Mesenchymal stem cell (in vitro differentiated cells and primary cell): ENCODE measurements around the gene SLC4A1AP.
A peak's percentile ranks its signal among the peaks of the same experiment; 100 is the strongest.

ENCODE experiments used
- DNase-seq: peaks from one replicate; pipeline ENCODE4 v3.0.0-alpha.2; 2013
- H2AFZ ChIP-seq: one replicate; pipeline ENCODE4 v1.6.1; 2013; ENCODE audit warnings: low read depth, mild to moderate bottlenecking, control low read depth, inconsistent platforms, low read length, moderate library complexity
- H2AK5ac ChIP-seq: 2 replicates; pipeline ENCODE4 v1.6.1; 2013; ENCODE audit warnings: low read length, moderate library complexity, mild to moderate bottlenecking, inconsistent platforms; ENCODE audit not compliant: severe bottlenecking
- H2BK120ac ChIP-seq: one replicate; pipeline ENCODE4 v1.6.1; 2013; ENCODE audit warnings: low read depth, mild to moderate bottlenecking, inconsistent platforms, low read length, moderate library complexity
- H2BK12ac ChIP-seq, 2 experiments: one replicate each; pipeline ENCODE4 v1.6.1; 2013; ENCODE audit warnings: inconsistent platforms in 2 of 2, low read length in 2 of 2, mild to moderate bottlenecking in 2 of 2, moderate library complexity in 2 of 2, control low read depth in 1 of 2
- H2BK15ac ChIP-seq: one replicate; pipeline ENCODE4 v1.6.1; 2013; ENCODE audit warnings: mild to moderate bottlenecking, low read depth, inconsistent platforms; ENCODE audit not compliant: poor library complexity, severe bottlenecking
- H2BK5ac ChIP-seq: 2 replicates; pipeline ENCODE4 v1.6.1; 2013; ENCODE audit warnings: low read depth, mild to moderate bottlenecking, low read length, control low read depth, inconsistent platforms; ENCODE audit not compliant: poor library complexity, severe bottlenecking
- H3K14ac ChIP-seq, 2 experiments: one replicate each; pipeline ENCODE4 v1.6.1; 2013; ENCODE audit warnings: inconsistent platforms in 2 of 2, low read length in 2 of 2, control low read depth in 1 of 2, mild to moderate bottlenecking in 1 of 2, moderate library complexity in 1 of 2
- H3K18ac ChIP-seq, 2 experiments: one replicate each; pipeline ENCODE4 v1.6.1; 2013; ENCODE audit warnings: inconsistent platforms in 2 of 2, low read length in 2 of 2, control low read depth in 1 of 2, low read depth in 1 of 2, mild to moderate bottlenecking in 1 of 2
- H3K23ac ChIP-seq, 2 experiments: one replicate each; pipeline ENCODE4 v1.6.1; 2013; ENCODE audit warnings: inconsistent platforms in 2 of 2, low read length in 2 of 2, mild to moderate bottlenecking in 2 of 2, moderate library complexity in 2 of 2, control low read depth in 1 of 2
- H3K27ac ChIP-seq: 2 replicates; pipeline ENCODE4 v1.5.1; 2013; ENCODE audit warnings: mild to moderate bottlenecking, moderate library complexity, low read length, control low read depth, inconsistent platforms; ENCODE audit not compliant: poor library complexity, severe bottlenecking
- H3K27me3 ChIP-seq, 2 experiments: 2 replicates each; pipeline versions ENCODE4 v1.6.1 to v1.7.0; 2013; ENCODE audit warnings: low read length in 2 of 2, mild to moderate bottlenecking in 2 of 2, moderate library complexity in 2 of 2, control low read depth in 1 of 2, inconsistent platforms in 1 of 2; ENCODE audit not compliant: control insufficient read depth in 1 of 2, insufficient read depth in 1 of 2
- H3K36me3 ChIP-seq, 2 experiments: 2 replicates each; pipeline versions ENCODE4 v1.6.1 to v1.7.0; 2013; ENCODE audit warnings: low read length in 2 of 2, control low read depth in 1 of 2, inconsistent platforms in 1 of 2, low read depth in 1 of 2, mild to moderate bottlenecking in 1 of 2; ENCODE audit not compliant: insufficient read depth in 2 of 2, control insufficient read depth in 1 of 2
- H3K4ac ChIP-seq, 2 experiments: one replicate each; pipeline ENCODE4 v1.6.1; 2013; ENCODE audit warnings: inconsistent platforms in 2 of 2, low read length in 2 of 2, mild to moderate bottlenecking in 2 of 2, moderate library complexity in 2 of 2, control low read depth in 1 of 2, low read depth in 1 of 2
- H3K4me1 ChIP-seq: 2 replicates; pipeline ENCODE4 v1.6.1; 2013; ENCODE audit warnings: low read depth, low read length, control low read depth; ENCODE audit not compliant: control insufficient read depth, insufficient read depth
- H3K4me2 ChIP-seq: 2 replicates; pipeline ENCODE4 v1.6.1; 2013; ENCODE audit warnings: low read length, mild to moderate bottlenecking, inconsistent platforms; ENCODE audit not compliant: poor library complexity, severe bottlenecking
- H3K4me3 ChIP-seq, 2 experiments: 2 replicates each; pipeline versions ENCODE4 v1.5.1 to v1.7.0; 2013; ENCODE audit warnings: low read length in 2 of 2, mild to moderate bottlenecking in 2 of 2, control low read depth in 1 of 2, low read depth in 1 of 2; ENCODE audit not compliant: insufficient read depth in 1 of 2
- H3K79me1 ChIP-seq: replicated peaks from 2 replicates; pipeline ENCODE4 v1.6.1; 2013; ENCODE audit warnings: mild to moderate bottlenecking, control low read depth, low read length, inconsistent platforms; ENCODE audit not compliant: poor library complexity, severe bottlenecking
- H3K9ac ChIP-seq: 2 replicates; pipeline ENCODE4 v1.7.0; 2013; ENCODE audit warnings: mild to moderate bottlenecking, low read length, moderate library complexity
- H3K9me3 ChIP-seq: 2 replicates; pipeline ENCODE4 v1.7.0; 2013; ENCODE audit warnings: mild to moderate bottlenecking, low read length; ENCODE audit not compliant: control insufficient read depth
- H4K8ac ChIP-seq: one replicate; pipeline ENCODE4 v1.6.1; 2013; ENCODE audit warnings: inconsistent platforms, mild to moderate bottlenecking, low read length, moderate library complexity
- H4K91ac ChIP-seq: one replicate; pipeline ENCODE4 v1.6.1; 2013; ENCODE audit warnings: mild to moderate bottlenecking, low read length, inconsistent platforms
- WGBS: methylation state at CpG from one replicate; pipeline ENCODE4 v1.1.7; 2013; ENCODE audit warnings: mixed read lengths; 5-methylcytosine and 5-hydroxymethylcytosine counted together

SLC4A1AP gene

GRCh38 chr2:27713201-27713600, 49.5 kb downstream of the SLC4A1AP start:
- Histone ChIP-seq H3K79me1 (no peaks in the 10 kb centered on the region), H3K4me2 (no peak overlapping the region), H3K23ac (no peak overlapping the region), H3K4ac (no peak overlapping the region), H2AFZ (no peak overlapping the region), H3K4me3 (no peak overlapping the region), H3K27ac (no peak overlapping the region), H4K8ac (no peak overlapping the region), H3K18ac (no peak overlapping the region), H2AK5ac (no peak overlapping the region), H3K36me3 (no peaks in the 10 kb centered on the region), H4K91ac (no peak overlapping the region), H2BK12ac (no peak overlapping the region), H3K9ac (no peak overlapping the region), H2BK120ac (no peak overlapping the region), H2BK15ac (no peak overlapping the region), H3K27me3 (no peaks in the 10 kb centered on the region), H3K4me1 (peaks cover 15% of the 10 kb centered on the region), H2BK5ac (no peak overlapping the region), H3K14ac (no peak overlapping the region), H3K9me3 (no peaks in the 10 kb centered on the region)
- 94% methylated on average over 5 of the region's 5 CpGs for WGBS
- DNase-seq: no peak

- Histone ChIP-seq H3K27me3 (no peaks in the 10 kb centered on the region), H3K4ac (no peak overlapping the region), H3K4me1 (peaks cover 15% of the 10 kb centered on the region), H3K79me1 (no peaks in the 10 kb centered on the region), H3K4me2 (no peak overlapping the region), H3K36me3 (no peaks in the 10 kb centered on the region), H4K91ac (no peak overlapping the region), H4K8ac (no peak overlapping the region), H2BK5ac (no peak overlapping the region), H3K9ac (no peak overlapping the region), H2AK5ac (no peak overlapping the region), H3K14ac (no peak overlapping the region), H3K9me3 (no peaks in the 10 kb centered on the region), H2BK15ac (no peak overlapping the region), H2BK12ac (no peak overlapping the region), H3K27ac (no peak overlapping the region), H3K4me3 (no peak overlapping the region), H3K23ac (no peak overlapping the region), H3K18ac (no peak overlapping the region), H2BK120ac (no peak overlapping the region), H2AFZ (no peak overlapping the region)
- 97% methylated on average over 4 of the region's 8 CpGs for WGBS
- no peak for DNase-seq
Observed at GRCh38 chr2:27714053-27714452, 50.4 kb downstream of the SLC4A1AP start.

GRCh38 chr2:27714851-27715291, 51.2 kb downstream of the SLC4A1AP start:
- Histone ChIP-seq H4K91ac (no peak overlapping the region), H3K9ac (peak overlapping the region; percentile 93), H3K4ac (no peak overlapping the region), H3K4me3 (peak overlapping the region in 1 of 2 experiments; percentile 75), H3K4me2 (peak overlapping the region; percentile 91), H2BK12ac (peak overlapping the region in 1 of 2 experiments; percentile 23), H3K23ac (no peak overlapping the region), H3K18ac (peak overlapping the region; percentile 40 to 69), H3K14ac (no peak overlapping the region), H4K8ac (peak overlapping the region; percentile 24), H3K27ac (no peak overlapping the region), H2BK120ac (no peak overlapping the region), H2BK15ac (no peak overlapping the region), H3K36me3 (no peaks in the 10 kb centered on the region), H3K9me3 (no peaks in the 10 kb centered on the region), H3K79me1 (no peaks in the 10 kb centered on the region), H2BK5ac (no peak overlapping the region), H3K27me3 (no peaks in the 10 kb centered on the region), H2AFZ (peak overlapping the region; percentile 36), H2AK5ac (no peak overlapping the region), H3K4me1 (peaks cover 17% of the 10 kb centered on the region)
- WGBS: 43% methylated on average over 15 of the region's 19 CpGs
- no peak for DNase-seq

GRCh38 chr2:27715318-27716210, 51.9 kb downstream of the SLC4A1AP start:
- H4K91ac ChIP-seq: peak overlapping the region; percentile 37
- H3K18ac ChIP-seq: peak overlapping the region; percentile 64 to 69
- no peak overlapping the region for H3K23ac ChIP-seq
- peak overlapping the region in 1 of 2 experiments; percentile 87 for H3K4ac ChIP-seq
- peak; percentile 66 for DNase-seq
- no peaks in the 10 kb centered on the region for H3K36me3 ChIP-seq
- H3K9me3 ChIP-seq: no peaks in the 10 kb centered on the region
- peak overlapping the region; percentile 93 for H3K9ac ChIP-seq
- H2BK15ac ChIP-seq: peak overlapping the region; percentile 56
- no peaks in the 10 kb centered on the region for H3K79me1 ChIP-seq
- H3K14ac ChIP-seq: no peak overlapping the region
- H2BK120ac ChIP-seq: peak overlapping the region; percentile 43
- H4K8ac ChIP-seq: peak overlapping the region; percentile 55
- peak overlapping the region; percentile 21 to 73 for H2BK12ac ChIP-seq
- H3K27ac ChIP-seq: no peak overlapping the region
- peak overlapping the region; percentile 50 to 75 for H3K4me3 ChIP-seq
- peaks cover 23% of the 10 kb centered on the region for H3K4me1 ChIP-seq
- H3K4me2 ChIP-seq: peak overlapping the region; percentile 91
- H2BK5ac ChIP-seq: no peak overlapping the region
- 5% methylated on average over 39 of the region's 51 CpGs for WGBS
- H3K27me3 ChIP-seq: no peaks in the 10 kb centered on the region
- H2AFZ ChIP-seq: peak overlapping the region; percentile 36
- no peak overlapping the region for H2AK5ac ChIP-seq
